GM15510 (cell line): ENCODE data around the gene HSD3B7.

Source experiments
- POLR2A ChIP-seq: IDR thresholded peaks from 3 replicates; pipeline ENCODE4 v1.6.1; 2011; ENCODE audit warnings: borderline replicate concordance; ENCODE audit not compliant: insufficient read length; ENCODE audit errors: extremely low read depth

HSD3B7 gene

DNA sequence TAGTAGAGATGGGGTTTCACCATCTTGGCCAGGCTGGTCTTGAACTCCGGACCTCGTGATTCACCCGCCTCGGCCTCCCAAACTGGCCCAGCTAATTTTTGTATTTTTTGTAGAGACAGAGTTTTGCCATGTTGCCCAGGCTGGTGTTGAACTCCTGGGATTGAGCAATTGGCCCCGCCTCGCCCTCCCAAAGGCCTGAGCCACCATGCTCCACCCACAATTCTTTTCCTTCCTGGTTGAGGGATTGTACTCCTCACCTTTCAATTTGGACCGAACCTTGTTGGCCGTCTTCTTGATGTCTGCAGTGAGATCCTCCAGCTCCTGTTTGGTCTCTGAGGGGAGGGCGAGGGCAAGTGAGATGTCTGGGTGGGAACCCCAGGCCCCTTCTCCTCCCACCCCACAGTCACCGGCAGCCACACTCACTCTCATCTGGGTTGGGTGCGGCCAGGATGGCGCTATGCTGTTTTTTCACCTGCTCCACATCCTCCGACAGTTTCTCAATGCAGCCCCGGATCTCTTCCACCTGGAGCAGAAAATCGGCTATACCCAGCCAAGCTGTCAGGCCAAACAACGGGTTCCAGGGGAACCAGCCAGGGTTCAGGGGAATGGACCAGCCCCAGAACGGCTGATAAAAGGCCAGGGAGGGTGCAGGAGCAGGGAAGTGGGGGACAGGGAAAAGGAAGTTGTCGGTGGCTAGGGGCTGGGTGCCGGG, 15.8 kb downstream of the HSD3B7 start:
- no peak for TF ChIP-seq POLR2A

DNA sequence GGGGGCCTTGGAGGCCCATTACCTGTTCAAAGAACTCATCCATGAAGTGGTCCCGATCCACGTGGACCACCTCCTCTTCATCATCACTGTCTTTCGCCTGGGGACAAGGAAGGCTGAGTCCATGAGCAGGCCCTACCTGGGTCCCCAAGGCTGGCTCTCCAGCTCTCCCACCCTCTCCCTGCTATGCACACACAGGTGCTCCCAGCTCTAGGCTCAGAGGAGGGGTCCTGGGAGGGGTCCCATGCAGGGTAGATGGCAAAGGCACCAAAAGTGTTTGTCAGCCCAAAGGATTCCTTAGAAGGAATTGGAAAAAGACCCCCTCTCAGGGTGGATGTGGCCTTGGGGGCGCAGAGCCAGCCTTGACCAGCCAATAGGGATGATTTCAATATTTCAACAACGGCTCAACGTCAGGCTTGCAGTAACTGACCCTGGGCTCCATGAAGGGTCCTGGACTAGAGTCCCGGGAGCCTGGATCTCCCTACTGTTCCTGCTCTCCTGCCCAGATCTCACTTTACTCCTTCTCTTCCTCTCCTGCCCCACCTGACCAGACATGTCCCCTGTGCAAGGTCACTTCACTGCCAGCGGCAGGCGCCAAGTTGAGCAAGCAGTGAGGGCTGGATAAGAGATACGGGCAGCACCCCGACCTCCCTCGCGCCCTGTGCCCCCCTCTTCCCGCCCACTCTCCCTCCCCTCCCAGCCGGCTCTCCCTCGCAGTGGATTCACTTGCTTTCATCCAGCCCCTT, 16.7 kb downstream of the HSD3B7 start:
- TF ChIP-seq POLR2A: no peak

DNA sequence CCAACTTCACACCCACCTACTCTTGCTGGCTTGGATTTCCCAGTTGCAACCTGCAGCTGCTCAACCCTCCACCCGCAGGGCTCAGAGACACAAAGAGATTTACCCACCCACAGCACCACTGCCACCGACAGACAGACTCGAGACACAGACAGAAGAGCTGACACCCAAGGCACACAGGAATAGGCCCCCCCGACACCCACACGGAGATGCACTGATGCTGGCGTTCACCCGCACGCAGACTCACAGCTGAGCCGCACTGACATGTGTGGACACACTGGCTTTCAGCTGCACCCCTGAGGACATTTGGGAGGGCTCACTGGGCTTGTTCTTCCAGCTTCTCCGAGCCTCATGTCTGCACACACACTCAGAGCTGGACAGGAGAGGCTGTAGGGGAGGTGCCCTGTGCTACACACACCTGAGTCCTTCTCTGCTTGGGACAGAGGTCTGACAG, 17.3 kb downstream of the HSD3B7 start:
- no peak for TF ChIP-seq POLR2A

DNA sequence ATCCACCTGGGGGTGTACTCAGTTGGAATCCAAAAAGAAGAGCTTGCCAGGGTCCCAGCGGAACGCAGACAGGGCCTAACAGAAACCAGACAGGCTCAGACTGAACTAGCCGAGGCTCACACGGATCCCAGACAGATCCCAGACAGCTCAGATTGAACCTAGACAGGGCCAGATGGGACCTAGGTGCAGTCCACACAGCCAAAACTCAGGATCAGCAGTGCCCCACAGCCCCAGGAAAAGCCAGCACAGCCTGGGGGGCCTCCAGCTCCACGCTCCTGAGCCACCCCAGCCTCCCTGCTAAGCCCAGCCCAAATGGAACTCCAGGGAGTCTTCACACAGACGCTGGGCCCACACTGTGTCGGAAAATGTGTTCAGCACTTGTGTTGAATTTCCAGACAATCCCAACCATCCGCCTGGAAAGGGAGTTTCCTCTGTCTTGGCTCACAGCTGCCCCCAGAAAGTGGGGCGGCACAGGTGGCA, 17.9 kb downstream of the HSD3B7 start:
- TF ChIP-seq POLR2A: no peak

DNA sequence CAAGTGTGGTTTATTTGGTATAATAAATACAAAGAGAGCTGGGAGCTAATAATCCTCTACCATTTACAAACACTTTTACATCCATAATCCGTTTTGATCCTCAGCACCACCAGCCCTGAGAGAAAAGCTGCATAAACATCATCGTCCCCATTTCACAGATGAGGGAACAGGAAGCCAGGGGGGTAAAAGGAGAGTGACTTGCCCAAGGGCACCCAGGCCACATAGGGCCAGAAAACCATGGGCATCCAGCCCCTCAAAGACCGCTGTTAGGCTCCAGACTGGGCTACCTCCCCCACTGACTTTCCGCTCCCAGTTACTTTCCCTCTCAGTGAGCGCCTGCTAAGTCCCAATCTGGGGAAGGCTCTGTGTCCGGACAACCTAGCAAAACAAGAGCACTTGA, 18.7 kb downstream of the HSD3B7 start:
- TF ChIP-seq POLR2A: no peak

DNA sequence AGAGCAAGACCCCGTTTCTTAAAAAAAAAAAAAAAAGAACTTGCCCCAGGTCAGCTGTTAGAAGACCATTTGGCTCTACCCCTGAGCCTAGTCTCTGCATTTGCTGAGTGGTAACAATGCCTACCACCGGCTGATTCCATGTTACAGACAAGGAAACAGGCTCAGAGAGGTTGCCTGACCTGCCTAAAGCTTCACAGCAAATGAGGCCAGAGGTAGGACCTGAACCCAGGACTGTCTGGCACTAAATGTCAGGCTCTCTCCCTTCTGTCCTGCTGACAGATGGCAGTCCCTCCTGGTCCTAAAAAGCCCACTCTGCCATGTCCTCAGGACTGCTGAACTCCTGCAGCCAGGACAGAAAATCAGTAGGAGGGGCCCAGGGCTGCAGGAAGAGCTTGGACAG, 19.7 kb downstream of the HSD3B7 start:
- TF ChIP-seq POLR2A: no peak

DNA sequence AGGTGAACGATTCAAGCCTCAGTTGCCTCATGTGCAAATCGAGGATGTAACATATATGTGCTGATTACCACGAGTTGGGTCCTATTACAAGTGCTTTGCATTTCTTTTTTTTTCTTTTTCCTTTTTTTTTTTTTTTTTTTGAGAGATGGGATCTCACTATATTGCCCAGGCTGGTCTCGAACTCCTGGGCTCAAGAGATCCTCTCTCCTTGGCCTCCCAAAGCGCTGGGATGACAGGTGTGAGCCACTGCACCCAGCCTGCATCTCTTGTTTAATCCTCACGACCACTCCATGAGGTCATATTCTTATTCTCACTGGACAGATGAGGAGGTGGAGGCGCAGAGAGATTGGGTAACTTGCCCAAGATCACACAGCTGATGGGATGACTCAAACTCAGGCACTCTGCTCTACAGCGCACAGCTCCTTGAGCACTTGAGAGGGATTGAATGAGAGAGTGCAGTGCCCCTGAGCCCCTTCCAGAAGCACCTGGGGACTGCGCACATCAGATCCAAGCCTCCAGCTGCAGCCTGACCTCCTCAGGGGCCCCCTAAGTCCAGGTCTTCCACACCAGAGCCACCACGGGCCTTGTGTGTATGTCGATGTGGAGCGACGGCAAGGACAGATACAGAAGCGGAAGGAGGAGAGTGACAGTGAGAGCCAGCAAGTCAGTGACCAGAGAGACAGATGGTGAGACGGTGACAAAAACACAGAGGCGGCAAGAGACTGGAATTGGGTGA, 20.5 kb downstream of the HSD3B7 start:
- no peak for TF ChIP-seq POLR2A

DNA sequence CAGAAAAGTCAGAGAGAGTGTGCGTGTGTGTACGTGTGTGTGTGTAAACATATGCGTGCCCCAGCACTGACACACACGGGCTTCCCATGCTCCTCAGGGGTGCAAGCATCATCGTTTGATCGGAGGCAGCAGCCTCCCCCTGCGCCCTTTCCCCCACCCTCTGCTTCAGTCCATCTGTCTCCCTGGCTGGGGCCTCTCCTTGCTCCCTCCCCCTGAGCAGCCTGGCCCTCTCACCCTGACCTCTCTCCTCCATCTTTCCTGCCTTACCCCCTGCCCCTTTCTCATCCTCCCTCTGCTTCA, 21.0 kb downstream of the HSD3B7 start:
- no peak for TF ChIP-seq POLR2A

DNA sequence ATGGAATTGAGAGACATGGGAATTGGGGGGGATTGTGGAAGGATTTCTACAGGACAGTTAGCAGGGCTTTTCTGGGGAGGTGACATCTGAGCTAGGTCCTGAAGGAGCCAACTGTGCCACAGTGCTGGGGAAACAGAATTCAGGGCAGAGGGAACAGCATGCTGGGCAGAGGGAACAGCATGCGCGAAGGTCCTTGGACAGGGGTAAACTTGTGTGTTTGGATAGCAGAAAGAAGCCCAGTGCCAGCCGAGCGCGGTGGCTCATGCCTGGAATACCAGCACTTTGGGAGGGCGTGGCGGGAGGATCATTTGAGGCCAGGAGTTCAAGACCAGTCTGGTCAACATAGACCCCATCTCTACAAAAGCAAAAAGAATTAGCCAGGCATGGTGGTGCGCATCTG, 21.6 kb downstream of the HSD3B7 start:
- no peak for TF ChIP-seq POLR2A

DNA sequence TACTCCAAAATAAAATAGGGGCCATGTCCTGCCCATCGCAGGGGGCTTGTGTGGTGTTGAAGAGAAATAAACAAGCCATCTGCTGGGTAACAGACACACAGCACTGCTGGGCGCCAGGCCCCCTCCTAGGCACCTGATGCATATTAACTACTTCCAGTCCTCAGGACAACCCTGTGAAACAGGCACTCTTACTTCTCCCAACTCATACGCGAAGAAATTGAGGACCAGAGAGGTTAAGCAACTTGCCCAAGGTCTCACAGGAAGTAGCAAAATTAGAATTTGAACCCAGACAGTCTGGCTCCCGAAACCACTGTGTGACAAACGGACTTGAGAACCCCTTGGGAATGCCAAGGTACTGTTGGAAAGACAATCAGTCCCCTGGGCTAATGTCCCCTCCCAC, 22.7 kb downstream of the HSD3B7 start:
- no peak for TF ChIP-seq POLR2A

DNA sequence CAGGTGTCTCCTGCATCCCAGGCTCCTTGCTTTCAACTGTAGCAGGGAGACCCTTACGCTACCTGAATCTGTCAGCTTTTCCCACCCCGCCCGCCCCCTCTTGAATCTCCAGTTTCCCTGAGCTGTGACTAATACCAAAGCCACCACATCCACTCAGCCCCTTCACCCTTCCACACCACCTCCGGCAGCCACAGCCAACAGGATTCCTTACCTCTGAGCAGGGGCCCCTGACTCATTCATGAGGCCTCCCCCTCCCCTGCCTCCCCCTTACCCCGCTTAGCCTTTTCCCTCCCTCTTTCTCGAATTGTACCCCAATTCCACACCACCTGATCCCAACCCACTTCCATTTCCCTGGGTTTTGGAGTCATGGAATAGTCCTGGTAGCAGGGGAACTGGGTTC, 23.1 kb downstream of the HSD3B7 start:
- TF ChIP-seq POLR2A: no peak

DNA sequence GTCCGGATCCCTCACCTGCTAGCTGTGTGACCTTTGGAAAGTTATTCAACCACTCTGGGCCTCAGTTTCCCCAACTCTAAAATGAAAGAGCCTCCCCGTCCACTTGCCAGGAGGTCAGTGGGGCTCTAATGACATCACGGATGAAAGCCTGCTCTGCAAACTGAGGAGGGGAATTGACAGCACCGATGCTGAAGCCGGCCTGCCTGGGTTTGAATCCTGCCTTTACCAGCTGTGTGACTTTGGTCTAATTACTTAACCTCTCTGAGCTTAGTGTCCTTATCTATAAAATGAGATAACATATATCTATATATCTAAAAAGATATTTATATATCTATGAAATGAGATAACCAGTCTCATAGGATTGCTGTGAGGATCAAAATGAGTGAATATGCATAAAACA, 23.5 kb downstream of the HSD3B7 start:
- TF ChIP-seq POLR2A: no peak

DNA sequence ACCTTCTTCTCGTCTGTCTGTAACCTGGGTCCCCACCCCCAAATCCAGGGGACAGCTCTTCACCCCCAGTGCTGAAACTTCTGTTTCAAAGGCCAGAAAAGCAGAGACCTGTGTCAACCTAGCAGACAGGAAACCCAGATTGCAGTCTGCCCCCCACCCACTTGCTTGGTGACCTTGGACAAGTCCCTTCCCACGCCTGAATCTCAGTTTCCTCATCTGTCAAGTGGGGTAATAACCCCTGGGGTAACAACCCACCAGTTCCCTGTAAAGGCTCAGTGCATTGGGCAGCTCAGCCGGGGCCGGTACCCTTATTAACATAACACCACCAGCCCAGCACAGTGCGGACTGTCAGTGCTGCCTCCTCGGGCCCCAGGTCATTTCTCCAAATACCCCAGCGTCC, 24.1 kb downstream of the HSD3B7 start:
- TF ChIP-seq POLR2A: no peak

DNA sequence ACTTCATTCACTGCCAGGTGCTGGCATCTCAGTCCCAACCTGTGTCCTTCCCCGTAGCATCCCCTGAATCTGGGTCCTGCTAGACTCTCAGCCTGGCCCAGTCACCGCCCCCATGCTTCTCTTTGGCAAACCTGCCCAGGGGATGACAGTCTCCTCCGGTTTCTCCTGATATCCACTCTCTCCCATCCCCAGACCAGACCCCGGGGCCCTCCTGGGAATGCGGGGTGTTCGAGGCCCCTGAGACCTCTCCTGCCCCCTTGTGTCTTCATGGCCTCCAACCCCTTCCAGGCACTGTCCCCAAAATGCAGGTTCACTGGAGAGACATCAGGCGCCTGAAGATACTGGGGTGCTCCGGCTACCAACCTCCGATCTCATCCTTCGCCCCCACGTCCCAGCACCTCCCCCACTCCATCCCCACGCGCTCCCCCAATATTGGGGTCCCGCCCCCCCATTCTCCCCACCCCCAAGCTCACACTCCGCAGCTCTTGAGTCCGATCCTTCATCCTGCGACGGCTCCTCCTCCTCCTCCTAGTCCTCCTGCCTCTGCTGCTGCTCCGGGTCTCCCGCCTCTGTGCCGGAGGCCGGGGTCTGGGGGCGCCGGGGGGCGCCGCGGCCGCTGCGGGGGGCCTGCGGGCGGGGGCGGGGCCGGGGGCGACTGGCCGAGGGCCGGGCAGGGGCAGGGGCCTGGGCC, 25.0 kb downstream of the HSD3B7 start:
- TF ChIP-seq POLR2A: no peak

DNA sequence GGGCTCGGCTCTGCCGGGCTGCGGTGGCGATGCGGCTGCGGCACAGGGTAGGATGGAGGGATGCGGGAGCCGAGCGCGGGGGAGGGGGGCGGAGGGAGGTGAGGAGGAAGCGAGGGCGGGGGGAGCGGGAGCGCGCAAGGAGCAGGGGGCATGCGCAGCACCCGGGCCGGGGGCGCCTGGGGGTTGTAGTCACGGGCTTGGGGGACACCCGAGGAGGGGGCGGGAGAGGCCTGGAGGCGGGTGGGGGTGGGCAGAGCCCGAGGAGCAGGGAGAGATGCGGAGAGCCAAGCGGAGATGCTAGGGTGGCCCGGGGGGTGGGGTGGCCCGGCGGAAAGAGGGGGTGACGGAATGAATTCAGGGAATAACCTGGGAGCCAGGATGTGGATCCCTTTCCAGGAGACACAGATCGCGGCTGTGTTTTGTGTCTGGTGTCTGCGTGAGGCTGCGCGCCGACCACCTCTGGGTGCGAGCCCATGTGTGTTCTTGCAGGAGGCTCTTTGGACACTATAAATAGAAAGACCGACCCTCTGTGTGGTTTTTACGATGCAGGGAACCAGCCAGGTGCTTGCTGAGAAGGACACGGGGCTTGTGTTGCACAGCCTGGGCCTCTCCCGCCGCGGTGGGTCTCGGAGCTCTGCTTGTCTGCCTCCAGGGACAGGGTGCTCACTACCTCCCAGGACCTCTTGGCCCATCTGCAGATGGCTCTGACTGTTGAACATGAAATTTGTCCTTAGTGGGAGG, 25.7 kb downstream of the HSD3B7 start, which contains the start of gene STX1B:
Gene STX1B, minus strand, starts transcription at position 54 of the 741 bp plus-strand sequence. CDS start 242 bp downstream, outside the sequence.
- TF ChIP-seq POLR2A: no peak

DNA sequence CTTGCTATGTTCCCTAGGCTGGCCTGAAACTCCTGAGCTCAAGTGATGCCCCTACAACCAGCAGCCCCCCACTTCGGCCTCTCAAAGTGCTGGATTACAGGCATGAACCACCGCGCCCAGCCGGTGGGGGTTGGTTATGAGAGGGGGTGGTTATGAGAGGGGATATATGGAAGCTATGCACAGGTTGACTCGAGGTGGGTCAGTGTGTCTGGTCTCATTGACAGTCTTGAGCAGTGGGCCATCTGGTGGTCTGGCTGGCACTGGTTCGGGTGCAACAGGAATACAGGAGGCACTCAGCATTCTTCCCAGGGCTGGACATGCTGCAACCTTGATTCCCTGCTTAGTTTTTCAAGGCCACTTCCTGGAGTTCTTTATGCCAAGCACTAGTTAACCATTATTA, 31.0 kb downstream of the HSD3B7 start:
- TF ChIP-seq POLR2A: no peak
